GM12878 (cell line): ENCODE measurements around the gene IGLON5. TPM values are rescaled to one million over a fixed set of nuclear protein-coding genes. Genes with fewer than 3 reads are reported as not detected.

ENCODE experiments used
- ATAC-seq: fragments of 200-7000 bp; cut with Tn5 transposase; 3 replicates; pipeline ENCODE4 v1.9.1; 2020; ENCODE audit warnings: mild to moderate bottlenecking, moderate library complexity
- BruUV-seq: library from RNA; stranded (reverse); fragments of 400-500 nt; replicated peaks from 2 replicates; lab custom pipeline; 2021; lab: Mats Ljungman, UMichigan
- CTCF ChIA-PET: fragments of 300-600 bp; sonication (Branson Sonifier 250); formaldehyde crosslinking; extraction: SDS; loops from one replicate; lab custom pipeline; 2021; ENCODE audit warnings: inconsistent platforms; lab: Yijun Ruan, JAX
- POLR2A ChIA-PET: fragments of 350-600 bp; formaldehyde crosslinking; extraction: SDS; loops from one replicate; lab custom pipeline; 2021; ENCODE audit warnings: inconsistent platforms; lab: Charles Lee
- RAD21 ChIA-PET: fragments of 300-600 bp; sonication (Branson Sonifier 250); formaldehyde crosslinking; loops from one replicate; lab custom pipeline; 2023; ENCODE audit warnings: antibody characterized with exemption; ENCODE audit not compliant: unreplicated experiment; lab: Charles Lee
- SMC1A ChIA-PET: fragments of 300-600 bp; sonication (Branson Sonifier 250); formaldehyde crosslinking; loops from one replicate; lab custom pipeline; 2023; ENCODE audit not compliant: unreplicated experiment, uncharacterized antibody; lab: Charles Lee
- DNase-seq: peaks from one replicate; pipeline ENCODE4 v3.0.0-alpha.2; 2011; ENCODE audit warnings: low read depth, low spot score
- FAIRE-seq: peaks from 3 replicates; lab custom pipeline; 2011; peaks lifted over from hg19 to GRCh38; lab: Jason Lieb, UNC
- H2AFZ ChIP-seq: 2 replicates; pipeline ENCODE4 v1.6.0; 2011; ENCODE audit warnings: low read depth, low read length, control low read depth; ENCODE audit not compliant: control insufficient read depth
- H3K27ac ChIP-seq: 2 replicates; pipeline ENCODE4 v1.5.1; 2011; ENCODE audit warnings: control low read depth; ENCODE audit not compliant: control insufficient read depth, insufficient read depth
- H3K27me3 ChIP-seq, 2 experiments: replicated peaks in 1 of 2; 2 replicates each; pipeline versions ENCODE4 v1.6.0 to v1.6.1; 2011; ENCODE audit warnings: low read length in 1 of 2; ENCODE audit not compliant: control insufficient read depth in 2 of 2, insufficient read depth in 2 of 2
- H3K36me3 ChIP-seq, 2 experiments: 2 replicates each; pipeline ENCODE4 v1.5.1; 2011; ENCODE audit warnings: low read length in 1 of 2; ENCODE audit not compliant: control insufficient read depth in 2 of 2, insufficient read depth in 2 of 2
- H3K4me1 ChIP-seq: 2 replicates; pipeline ENCODE4 v1.6.1; 2011; ENCODE audit warnings: mild to moderate bottlenecking, low read length, moderate library complexity, mixed read lengths; ENCODE audit not compliant: control insufficient read depth, insufficient read depth
- H3K4me2 ChIP-seq: 2 replicates; pipeline ENCODE4 v1.6.0; 2011; ENCODE audit warnings: control low read depth; ENCODE audit not compliant: control insufficient read depth, insufficient read depth
- H3K4me3 ChIP-seq: fragments of 200-600 bp; sonication (generic); 2 replicates; pipeline ENCODE4 v1.5.1; 2016
- H3K79me2 ChIP-seq: 2 replicates; pipeline ENCODE4 v1.6.0; 2011; ENCODE audit warnings: low read length; ENCODE audit not compliant: control insufficient read depth, insufficient read depth
- H3K9ac ChIP-seq: 2 replicates; pipeline ENCODE4 v1.8.0; 2011; ENCODE audit warnings: low read length, control low read depth, mixed read lengths; ENCODE audit not compliant: control insufficient read depth, insufficient read depth
- H3K9me3 ChIP-seq: replicated peaks from 3 replicates; pipeline ENCODE4 v1.5.1; 2011; ENCODE audit warnings: mild to moderate bottlenecking, low read length; ENCODE audit not compliant: control insufficient read depth, insufficient read depth
- H4K20me1 ChIP-seq: 2 replicates; pipeline ENCODE4 v1.6.0; 2011; ENCODE audit not compliant: control insufficient read depth, insufficient read depth
- BHLHE40 ChIP-seq, 2 experiments: fragments of 450-650 bp in 1 of 2; IDR thresholded peaks; 2 replicates each; pipeline ENCODE4 v1.6.1; 2011 to 2017; ENCODE audit warnings: low read depth in 2 of 2, borderline replicate concordance in 1 of 2, improper control_type of control experiment in 1 of 2, low read length in 1 of 2, mild to moderate bottlenecking in 1 of 2
- CBX3 ChIP-seq: fragments of 200-600 bp; sonication (generic); IDR thresholded peaks from 2 replicates; pipeline ENCODE4 v1.6.1; 2016; ENCODE audit warnings: low read depth, borderline replicate concordance
- CHD1 ChIP-seq: IDR thresholded peaks from 2 replicates; pipeline ENCODE4 v1.6.1; 2012; ENCODE audit warnings: low read depth, low read length, improper control_type of control experiment
- EGR1 ChIP-seq, 2 experiments: IDR thresholded peaks; 1 replicate in 1 of 2; 2 replicates in 1 of 2; pipeline ENCODE4 v1.6.1; 2011 to 2012; ENCODE audit warnings: low read depth in 2 of 2, low read length in 2 of 2, borderline replicate concordance in 1 of 2, mild to moderate bottlenecking in 1 of 2, moderate library complexity in 1 of 2
- IKZF2 ChIP-seq, 2 experiments: fragments of 450-650 bp; IDR thresholded peaks; 2 replicates each; pipeline ENCODE4 v1.6.1; 2017; ENCODE audit warnings: mild to moderate bottlenecking in 2 of 2, moderate library complexity in 2 of 2
- MEF2B ChIP-seq: fragments of 450-650 bp; IDR thresholded peaks from 2 replicates; pipeline ENCODE4 v1.6.1; 2018; ENCODE audit warnings: mild to moderate bottlenecking, moderate library complexity; ENCODE audit not compliant: partially characterized antibody, poor library complexity, severe bottlenecking
- MTA2 ChIP-seq: fragments of 450-650 bp; IDR thresholded peaks from 2 replicates; pipeline ENCODE4 v1.6.1; 2016; ENCODE audit warnings: low read depth, mild to moderate bottlenecking, moderate library complexity
- MXI1 ChIP-seq: fragments of 150-350 bp; IDR thresholded peaks from 2 replicates; pipeline ENCODE4 v1.6.1; 2011; ENCODE audit warnings: low read depth, mild to moderate bottlenecking, inconsistent platforms, low read length, improper control_type of control experiment
- NFIC ChIP-seq: IDR thresholded peaks from 2 replicates; pipeline ENCODE4 v1.6.1; 2012; ENCODE audit warnings: low read depth, mild to moderate bottlenecking, inconsistent platforms, low read length, moderate library complexity
- POU2F2 ChIP-seq: IDR thresholded peaks from 3 replicates; pipeline ENCODE4 v1.6.1; 2011; ENCODE audit warnings: low read depth, mild to moderate bottlenecking, low read length, borderline replicate concordance
- RAD21 ChIP-seq: IDR thresholded peaks from 2 replicates; pipeline ENCODE4 v1.6.1; 2011; ENCODE audit warnings: mild to moderate bottlenecking, low read depth, low read length, moderate library complexity; ENCODE audit not compliant: insufficient read depth
- RAD51 ChIP-seq: fragments of 450-650 bp; IDR thresholded peaks from 2 replicates; pipeline ENCODE4 v1.6.1; 2016; ENCODE audit warnings: moderate library complexity, mild to moderate bottlenecking, inconsistent platforms
- SMAD5 ChIP-seq: IDR thresholded peaks from 2 replicates; pipeline ENCODE4 v1.6.1; 2016; ENCODE audit warnings: antibody characterized with exemption, low read depth
- WRNIP1 ChIP-seq: IDR thresholded peaks from 2 replicates; pipeline ENCODE4 v1.6.1; 2011; ENCODE audit warnings: low read depth, low read length, improper control_type of control experiment, borderline replicate concordance
- YY1 ChIP-seq: IDR thresholded peaks from 2 replicates; pipeline ENCODE4 v1.6.1; 2011; ENCODE audit warnings: low read depth, mild to moderate bottlenecking, low read length
- ZZZ3 ChIP-seq: IDR thresholded peaks from 2 replicates; pipeline ENCODE4 v1.6.1; 2011; ENCODE audit warnings: low read depth; ENCODE audit not compliant: control insufficient read depth, insufficient read length
- WGBS: methylation state at CpG from one replicate; pipeline ENCODE4 v1.1.6; 2016; ENCODE audit warnings: low lambda C conversion rate; ENCODE audit not compliant: insufficient replicate concordance, insufficient coverage; ENCODE audit errors: missing lambda C conversion rate; 5-methylcytosine and 5-hydroxymethylcytosine counted together
- in situ Hi-C: fragments of 300-500 bp; cut with MboI; formaldehyde crosslinking; loops from 9 replicates; pipeline ENCODE4 v1.14.3; 2018; ENCODE audit warnings: mixed read lengths
- intact Hi-C: fragments of 100-400 bp; cut with micrococcal nuclease; formaldehyde crosslinking; loops from one replicate; pipeline ENCODE4 v1.14.2; 2022; ENCODE audit not compliant: unreplicated experiment
- polyA plus RNA-seq, 11 experiments: library from polyadenylated mRNA; depleted of rRNA in 4 of 11; unstranded in 6 of 11; stranded (reverse) in 5 of 11; fragments of >200 nt; fragmentation: Nextera tagmentation in 4 of 11; fragmentation: Illumina TruSeq in 1 of 11; extraction: Ambion mirVana in 4 of 11; extraction: Trizol in 1 of 11; gene quantifications; 1 replicate in 1 of 11; 2 replicates in 10 of 11; pipeline versions ENCODE4 v1.2.1 to v1.2.3, GENCODE V29; 2011 to 2016; ENCODE audit warnings: inconsistent platforms in 2 of 11, missing spikeins in 2 of 11, low read depth in 1 of 11
- total RNA-seq, 4 experiments: library from RNA; depleted of rRNA in 3 of 4; stranded (reverse); fragments of >200 nt in 3 of 4; fragmentation: Illumina TruSeq in 1 of 4; extraction: Trizol in 1 of 4; gene quantifications; 2 replicates each; pipeline versions ENCODE4 v1.2.1 to v1.2.3, GENCODE V29; 2013 to 2021
- TF ChIP-seq, protein P1 (sequence below): fragments of 450-650 bp; IDR thresholded peaks from 2 replicates; pipeline ENCODE4 v1.6.1; 2017; ENCODE audit warnings: mild to moderate bottlenecking, low read depth, inconsistent platforms; ENCODE audit not compliant: poor library complexity, severe bottlenecking
- TF ChIP-seq, protein P2 (sequence below): IDR thresholded peaks from 2 replicates; pipeline ENCODE4 v1.6.1; 2012; ENCODE audit warnings: low read depth, low read length, improper control_type of control experiment

IGLON5 gene
- total and polyA plus RNA-seq, 10 of the 15 experiments (the other 5 are each of a cell fraction or from before 2014, with no cell fraction given) = not detected

DNA sequence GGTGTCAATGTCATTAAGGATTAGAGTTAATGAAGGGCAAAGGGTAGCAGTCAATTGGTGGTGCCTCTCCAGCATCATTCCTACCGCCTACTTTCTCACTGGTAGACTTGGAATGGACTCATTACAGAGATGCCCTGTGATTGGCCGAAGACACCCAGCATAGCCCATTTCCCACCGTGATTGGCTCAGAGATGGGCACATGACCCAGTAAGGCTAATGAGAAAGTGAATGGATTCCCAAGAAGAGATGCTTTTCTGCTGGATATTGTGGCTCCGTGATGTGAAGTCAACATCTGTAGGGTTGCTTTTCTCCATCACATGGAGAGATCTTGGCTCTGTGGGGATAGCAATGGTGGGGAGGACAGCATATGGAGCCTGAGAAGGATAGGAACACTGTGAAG, 18.9 kb downstream of the IGLON5 start (continued):
- TF ChIP-seq POU2F2 = no peak
- TF ChIP-seq RAD21 = no peak
- no peak for TF ChIP-seq WRNIP1
- TF ChIP-seq EGR1 (IDR thresholded peaks at IDR 0.05; ENCODE audit: borderline replicate concordance in 1 of 2, low read depth in 2 of 2, low read length in 2 of 2) = no peak
- no peak for TF ChIP-seq IKZF2 (IDR thresholded peaks at IDR 0.05)

DNA sequence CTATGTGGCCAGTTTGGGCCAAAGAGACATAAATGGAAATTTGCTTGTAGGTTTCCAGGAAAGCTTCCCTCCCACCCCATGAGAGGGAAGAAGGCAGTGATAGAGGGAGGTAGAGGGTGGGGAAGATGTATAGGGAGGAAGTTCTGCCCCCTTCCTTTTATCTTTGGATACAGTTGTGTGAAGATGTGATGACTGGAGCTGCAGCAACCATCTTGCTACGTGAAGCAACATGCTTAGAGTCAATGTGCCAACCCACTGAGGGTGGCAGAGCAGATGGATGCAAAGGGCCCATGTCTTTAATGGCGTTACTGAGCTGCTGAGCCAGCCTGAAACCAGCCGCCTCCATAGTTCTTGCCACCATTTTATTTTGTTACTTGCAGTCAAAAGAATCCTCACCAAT, 19.7 kb downstream of the IGLON5 start:
- Histone ChIP-seq H3K27ac (no peak overlapping the region), H3K9me3 (no peaks in the 10 kb centered on the region; the same call in 2 of the 3 replicates), H4K20me1 (no peaks in the 10 kb centered on the region), H3K27me3 (no peaks in the 10 kb centered on the region), H3K4me1 (no peaks in the 10 kb centered on the region), H3K4me3 (no peak overlapping the region), H3K79me2 (no peaks in the 10 kb centered on the region), H3K9ac (no peak overlapping the region), H3K4me2 (no peak overlapping the region), H2AFZ (no peak overlapping the region), H3K36me3 (no peaks in the 10 kb centered on the region)
- DNase-seq (no peak), ATAC-seq (no peak), FAIRE-seq (no peak)
- ChIA-PET CTCF (no interaction called here), POLR2A (interaction anchor here (0.5 kb wide), 1 partner anchor 743 kb away, joined by 9 read pairs; no protein-coding TSS in a partner anchor), RAD21 (no interaction called here), SMC1A (no interaction called here)
- intact Hi-C loops = loop anchor here (10.0 kb wide), 1 partner anchor 324 kb away; no protein-coding TSS in a partner anchor
- WGBS = 55% methylated on average over 3 of the region's 3 CpGs
- no TSS peak for BruUV-seq
- in situ Hi-C loops = no loop called here
- TF ChIP-seq MEF2B = no peak
- no peak for TF ChIP-seq BHLHE40 (IDR thresholded peaks at IDR 0.05; ENCODE audit: borderline replicate concordance in 1 of 2, low read depth in 2 of 2, low read length in 1 of 2)
- no peak for TF ChIP-seq NFIC
- no peak for TF ChIP-seq CBX3
- TF ChIP-seq ZZZ3 = no peak
- TF ChIP-seq CHD1 = no peak
- no peak for TF ChIP-seq MTA2
- TF ChIP-seq MXI1 = no peak
- TF ChIP-seq, protein P1, sequence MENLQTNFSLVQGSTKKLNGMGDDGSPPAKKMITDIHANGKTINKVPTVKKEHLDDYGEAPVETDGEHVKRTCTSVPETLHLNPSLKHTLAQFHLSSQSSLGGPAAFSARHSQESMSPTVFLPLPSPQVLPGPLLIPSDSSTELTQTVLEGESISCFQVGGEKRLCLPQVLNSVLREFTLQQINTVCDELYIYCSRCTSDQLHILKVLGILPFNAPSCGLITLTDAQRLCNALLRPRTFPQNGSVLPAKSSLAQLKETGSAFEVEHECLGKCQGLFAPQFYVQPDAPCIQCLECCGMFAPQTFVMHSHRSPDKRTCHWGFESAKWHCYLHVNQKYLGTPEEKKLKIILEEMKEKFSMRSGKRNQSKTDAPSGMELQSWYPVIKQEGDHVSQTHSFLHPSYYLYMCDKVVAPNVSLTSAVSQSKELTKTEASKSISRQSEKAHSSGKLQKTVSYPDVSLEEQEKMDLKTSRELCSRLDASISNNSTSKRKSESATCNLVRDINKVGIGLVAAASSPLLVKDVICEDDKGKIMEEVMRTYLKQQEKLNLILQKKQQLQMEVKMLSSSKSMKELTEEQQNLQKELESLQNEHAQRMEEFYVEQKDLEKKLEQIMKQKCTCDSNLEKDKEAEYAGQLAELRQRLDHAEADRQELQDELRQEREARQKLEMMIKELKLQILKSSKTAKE = no peak
- TF ChIP-seq YY1 = no peak
- TF ChIP-seq RAD21 = no peak
- no peak for TF ChIP-seq SMAD5
- TF ChIP-seq, protein P2, sequence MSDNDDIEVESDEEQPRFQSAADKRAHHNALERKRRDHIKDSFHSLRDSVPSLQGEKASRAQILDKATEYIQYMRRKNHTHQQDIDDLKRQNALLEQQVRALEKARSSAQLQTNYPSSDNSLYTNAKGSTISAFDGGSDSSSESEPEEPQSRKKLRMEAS = no peak
- TF ChIP-seq RAD51 = no peak
- no peak for TF ChIP-seq IKZF2 (IDR thresholded peaks at IDR 0.05)
